ENCODE data around the gene IGHMBP2. TPM values are rescaled to one million over a fixed set of nuclear protein-coding genes. Genes with fewer than 3 reads are reported as not detected.
"Not testable (repeated sequence)": the region's sequence is repeated elsewhere in the genome, so short reads cannot be mapped to it uniquely, and the experiment has no call there.

Gene IGHMBP2
- total RNA-seq, 1 experiment from 2014 or later, result 24.8 TPM

GRCh38 chr11:68881320-68881719 lies 22.4 kb upstream of the IGHMBP2 start:
- DNase-seq (ENCODE audit: low read depth, low spot score), result no peak
- in situ Hi-C loops (cut with HindIII; ENCODE audit: low pct_unique_long_range_greater_than_20kb, low sequenced_read_pairs), result no loop called here

DNA sequence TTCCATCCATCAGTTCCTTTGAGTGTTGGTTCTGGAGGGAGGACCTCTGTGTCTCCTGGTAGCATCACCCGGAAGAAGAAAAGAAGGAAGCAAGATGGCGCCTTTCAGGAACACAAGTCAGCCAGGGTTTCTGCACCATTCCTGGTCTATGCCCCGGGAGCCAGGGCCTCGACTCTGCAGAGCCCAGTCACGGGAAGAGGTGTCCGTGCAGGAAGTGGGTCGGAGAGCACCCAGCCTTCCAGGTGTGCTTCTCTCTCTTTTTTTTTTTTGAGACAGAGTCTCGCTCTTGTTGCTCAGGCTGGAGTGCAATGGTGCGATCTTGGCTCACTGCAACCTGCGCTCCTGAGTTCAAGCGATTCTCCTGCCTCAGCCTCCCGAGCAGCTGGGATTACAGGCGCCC lies 21.3 kb upstream of the IGHMBP2 start:
- in situ Hi-C loops (cut with HindIII; ENCODE audit: low pct_unique_long_range_greater_than_20kb, low sequenced_read_pairs), result no loop called here
- DNase-seq (ENCODE audit: low read depth, low spot score), result no peak

DNA sequence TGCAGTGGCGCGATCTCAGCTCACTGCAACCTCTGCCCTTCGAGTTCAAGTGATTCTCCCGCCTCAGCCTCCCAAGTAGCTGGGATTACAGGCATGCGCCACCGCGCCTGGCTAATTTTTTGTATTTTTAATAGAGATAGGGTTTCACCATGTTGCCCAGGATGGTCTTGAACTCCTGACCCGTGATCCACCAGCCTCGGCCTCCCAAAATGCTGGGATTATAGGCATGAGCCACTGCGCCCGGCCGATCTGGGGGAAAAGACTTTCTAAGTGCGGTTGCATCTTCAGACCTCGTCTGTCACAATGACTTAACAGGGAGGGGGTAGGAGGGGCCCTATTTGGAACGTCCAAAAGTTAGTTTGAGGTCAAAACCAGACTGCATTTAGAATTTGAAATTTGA lies 18.9 kb upstream of the IGHMBP2 start:
- DNase-seq (ENCODE audit: low read depth, low spot score); in situ Hi-C loops (cut with HindIII; ENCODE audit: low pct_unique_long_range_greater_than_20kb, low sequenced_read_pairs): not testable (repeated sequence)

DNA sequence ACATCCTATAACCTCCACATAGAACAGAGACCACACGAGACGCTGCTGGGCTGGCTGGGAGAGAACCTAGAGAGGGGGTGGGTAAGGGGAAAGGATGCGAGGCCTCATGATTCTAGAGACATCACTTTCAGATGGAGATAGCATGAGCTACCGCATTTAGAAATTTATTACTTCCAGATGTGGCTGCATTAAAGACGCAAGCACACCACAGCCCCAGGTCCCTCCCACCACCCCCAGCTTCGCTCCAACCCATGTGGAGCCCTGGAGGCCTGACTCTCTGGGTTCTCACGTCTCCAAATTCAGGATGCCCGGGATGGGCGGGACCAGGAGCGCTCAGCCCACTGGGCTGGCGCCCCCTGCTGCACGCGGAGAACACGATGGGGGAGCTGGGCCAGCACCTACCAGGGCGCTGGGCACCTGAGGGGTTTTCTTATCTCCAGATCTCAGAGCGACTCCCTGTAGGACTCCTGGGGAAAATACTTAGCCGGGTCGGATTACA lies 13.7 kb upstream of the IGHMBP2 start:
- peak; percentile 79 for DNase-seq (ENCODE audit: low read depth, low spot score)
- in situ Hi-C loops (cut with HindIII; ENCODE audit: low pct_unique_long_range_greater_than_20kb, low sequenced_read_pairs), result no loop called here

- peak; percentile 48 for DNase-seq (ENCODE audit: low read depth, low spot score)
Observed at GRCh38 chr11:68890490-68891231, 13.0 kb upstream of the IGHMBP2 start.

DNA sequence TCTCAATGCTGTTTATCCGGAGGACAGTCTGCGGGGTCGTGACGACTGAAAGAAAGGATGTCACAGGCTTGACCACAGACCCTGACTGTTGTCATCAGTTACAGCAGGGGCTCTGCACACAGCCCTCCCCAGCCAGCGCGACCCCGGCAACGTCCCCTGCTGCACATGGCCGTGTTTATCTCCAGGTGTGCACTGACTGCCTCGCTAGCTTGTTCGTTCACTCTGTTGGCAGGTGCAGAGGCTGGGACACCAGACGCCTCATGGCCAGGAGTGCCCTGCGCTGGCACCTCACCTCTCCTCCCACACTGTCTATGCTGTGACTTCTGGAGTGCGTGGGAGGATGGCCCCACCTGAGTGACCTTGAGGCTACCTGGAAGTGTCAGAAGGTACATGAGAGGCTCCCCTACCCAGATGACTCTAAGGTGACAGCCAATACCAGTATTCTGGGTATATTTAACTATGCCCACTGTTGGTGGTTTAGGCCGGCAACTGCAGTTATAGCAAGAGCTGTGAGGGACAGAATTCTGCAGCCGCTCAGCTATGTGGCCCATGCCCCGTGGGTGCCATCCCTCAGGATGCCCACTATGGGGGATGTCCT lies 12.2 kb upstream of the IGHMBP2 start:
- DNase-seq (ENCODE audit: low read depth, low spot score), result peak; percentile 57
- in situ Hi-C loops (cut with HindIII; ENCODE audit: low pct_unique_long_range_greater_than_20kb, low sequenced_read_pairs), result no loop called here

More at GRCh38 chr11:68890490-68891231, 13.0 kb upstream of the IGHMBP2 start:
- in situ Hi-C loops (cut with HindIII; ENCODE audit: low pct_unique_long_range_greater_than_20kb, low sequenced_read_pairs), result no loop called here

DNA sequence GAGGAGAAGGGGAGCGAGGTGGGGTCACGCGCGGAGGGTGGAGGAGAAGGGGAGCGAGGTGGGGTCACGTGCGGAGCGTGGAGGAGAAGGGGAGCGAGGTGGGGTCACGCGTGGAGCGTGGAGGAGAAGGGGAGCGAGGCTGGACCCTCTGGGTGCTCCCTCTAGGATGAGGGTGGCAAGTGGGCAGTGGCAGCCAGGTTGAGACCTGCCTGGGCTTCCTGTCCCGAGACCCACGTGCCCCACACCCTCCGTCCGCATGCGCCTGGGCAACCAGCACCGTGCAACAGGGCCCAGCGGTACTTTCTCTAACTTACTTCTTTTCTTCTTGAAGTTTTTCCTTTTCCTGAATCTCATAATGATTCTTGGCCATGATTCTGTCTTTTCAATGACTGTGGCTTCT lies 11.1 kb upstream of the IGHMBP2 start:
- in situ Hi-C loops (cut with HindIII; ENCODE audit: low pct_unique_long_range_greater_than_20kb, low sequenced_read_pairs), result no loop called here
- peak; percentile 51 for DNase-seq (ENCODE audit: low read depth, low spot score)

GRCh38 chr11:68893282-68893681 lies 10.4 kb upstream of the IGHMBP2 start:
- in situ Hi-C loops (cut with HindIII; ENCODE audit: low pct_unique_long_range_greater_than_20kb, low sequenced_read_pairs), result no loop called here
- DNase-seq (ENCODE audit: low read depth, low spot score), result peak; percentile 54

DNA sequence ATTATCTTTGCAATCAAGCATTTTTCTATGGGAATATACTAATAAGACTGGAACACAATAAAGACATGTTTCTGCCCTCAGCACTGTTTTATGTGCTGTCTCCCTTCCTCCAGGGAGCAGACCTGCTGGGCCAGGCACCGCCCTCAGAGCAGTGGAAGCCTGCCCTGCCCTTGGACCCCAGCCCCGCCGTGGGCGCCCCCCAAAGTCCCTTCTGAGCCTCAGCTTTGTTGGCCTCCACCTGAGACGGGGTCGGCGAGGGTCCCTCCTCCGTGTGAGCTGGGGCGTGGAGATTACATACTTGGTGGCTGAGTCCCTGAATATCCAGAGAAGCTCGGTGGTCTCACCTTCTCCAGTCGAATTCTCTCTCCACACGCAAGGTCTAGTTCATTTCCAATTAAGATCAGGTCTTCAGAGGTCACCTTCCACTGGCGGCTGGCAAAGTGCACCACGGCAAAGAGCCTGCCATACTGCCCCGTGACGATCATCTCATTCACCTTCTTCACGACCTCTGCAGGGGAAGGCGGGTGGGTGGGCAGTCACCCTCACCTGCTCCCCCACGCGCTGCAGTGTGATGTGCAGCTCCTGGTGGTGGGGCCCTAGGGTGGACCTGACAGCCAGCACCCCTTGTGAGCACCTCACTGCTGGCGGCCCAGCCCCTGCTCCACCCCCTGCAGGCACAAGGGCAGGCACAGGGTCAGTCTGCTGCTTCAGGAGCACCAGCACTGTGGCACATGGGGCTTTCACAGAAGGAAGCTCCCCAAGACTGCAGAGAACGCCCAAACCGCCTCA lies 7.3 kb upstream of the IGHMBP2 start:
- in situ Hi-C loops (cut with HindIII; ENCODE audit: low pct_unique_long_range_greater_than_20kb, low sequenced_read_pairs), result no loop called here
- DNase-seq (ENCODE audit: low read depth, low spot score), result no peak

- no peak for DNase-seq (ENCODE audit: low read depth, low spot score)
- in situ Hi-C loops (cut with HindIII; ENCODE audit: low pct_unique_long_range_greater_than_20kb, low sequenced_read_pairs), result no loop called here
Observed at GRCh38 chr11:68897441-68897840, 6.2 kb upstream of the IGHMBP2 start.

DNA sequence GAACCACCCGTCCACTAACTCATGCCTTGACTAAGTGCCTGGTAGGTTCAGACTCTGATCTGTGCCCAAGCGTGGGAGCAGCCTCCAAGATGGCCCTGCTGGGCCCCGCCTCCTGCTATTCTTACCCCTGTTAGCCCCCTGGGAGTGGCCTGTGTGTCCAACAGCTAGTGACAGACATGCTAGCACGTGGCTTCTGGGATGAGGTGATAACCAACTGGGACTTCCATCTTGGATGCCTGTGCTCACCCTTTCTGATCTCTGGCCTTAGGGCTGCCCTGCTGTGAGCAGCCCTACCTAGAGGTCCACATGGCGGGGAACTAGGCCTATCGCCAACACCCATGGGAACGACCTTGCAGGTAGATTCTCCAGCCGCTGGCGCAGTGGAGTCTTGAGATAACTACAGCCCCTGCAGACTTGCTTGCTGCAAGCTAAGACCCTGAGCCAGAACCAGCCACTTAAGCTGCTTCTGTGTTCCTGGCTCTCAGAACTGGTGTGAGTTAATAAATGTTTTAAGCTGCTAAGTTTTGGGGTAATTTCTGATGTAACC lies 2.8 kb upstream of the IGHMBP2 start:
- no peak for DNase-seq (ENCODE audit: low read depth, low spot score)
- in situ Hi-C loops (cut with HindIII; ENCODE audit: low pct_unique_long_range_greater_than_20kb, low sequenced_read_pairs), result no loop called here

DNA sequence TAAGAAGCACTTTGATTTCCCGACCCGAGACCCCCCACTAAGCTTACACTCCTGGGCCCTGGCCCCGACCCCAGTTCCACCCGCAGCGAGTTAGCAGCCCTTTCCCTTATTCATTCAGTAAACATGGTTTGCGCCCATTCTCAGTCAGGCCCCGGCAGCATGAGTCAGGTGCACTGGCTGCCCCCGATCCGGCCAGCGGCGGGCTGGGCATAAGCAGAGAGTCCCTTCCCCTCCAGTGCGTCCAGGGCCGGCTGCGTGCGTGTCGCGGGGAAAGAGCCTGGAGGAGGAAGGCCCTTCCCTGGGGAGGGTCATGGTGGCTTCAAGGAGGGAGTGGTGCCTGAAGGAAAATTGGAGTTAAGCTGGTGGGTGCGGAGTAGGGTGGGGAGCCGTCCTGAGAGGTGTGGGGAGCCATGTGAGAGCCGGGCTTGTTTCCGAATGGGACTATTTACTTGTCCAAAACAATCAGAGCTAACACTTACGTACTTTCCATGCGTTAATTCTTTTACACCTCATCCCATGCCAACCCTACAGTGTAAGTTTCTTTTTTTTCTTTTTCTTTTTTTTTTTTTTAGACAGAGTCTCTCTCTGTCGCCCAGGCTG lies 657 bp downstream of the IGHMBP2 start:
- in situ Hi-C loops (cut with HindIII; ENCODE audit: low pct_unique_long_range_greater_than_20kb, low sequenced_read_pairs), result no loop called here
- DNase-seq (ENCODE audit: low read depth, low spot score), result peak; percentile 42

GRCh38 chr11:68905421-68906360 lies 2.0 kb downstream of the IGHMBP2 start:
- in situ Hi-C loops (cut with HindIII; ENCODE audit: low pct_unique_long_range_greater_than_20kb, low sequenced_read_pairs), result no loop called here
- no peak for DNase-seq (ENCODE audit: low read depth, low spot score)

DNA sequence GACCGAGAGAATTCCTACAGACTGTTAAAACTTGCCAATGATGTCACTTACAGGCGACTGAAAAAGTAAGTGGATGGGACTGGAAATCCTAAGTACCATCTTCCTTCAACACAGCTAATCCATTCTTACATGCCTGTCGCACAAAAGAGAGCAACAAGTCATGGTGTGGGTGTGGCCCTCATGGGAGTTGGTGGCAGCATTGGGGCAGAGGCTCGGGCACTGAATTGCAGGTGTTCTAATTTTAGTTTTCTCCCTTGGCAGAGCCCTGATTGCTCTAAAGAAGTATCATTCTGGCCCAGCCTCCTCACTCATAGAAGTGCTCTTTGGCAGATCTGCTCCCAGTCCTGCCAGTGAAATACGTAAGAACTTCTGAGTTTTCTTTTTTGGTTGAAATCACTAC lies 4.6 kb downstream of the IGHMBP2 start:
- in situ Hi-C loops (cut with HindIII; ENCODE audit: low pct_unique_long_range_greater_than_20kb, low sequenced_read_pairs), result no loop called here
- no peak for DNase-seq (ENCODE audit: low read depth, low spot score)

- in situ Hi-C loops (cut with HindIII; ENCODE audit: low pct_unique_long_range_greater_than_20kb, low sequenced_read_pairs), result no loop called here
- DNase-seq (ENCODE audit: low read depth, low spot score), result no peak
Observed at GRCh38 chr11:68910965-68911364, 7.3 kb downstream of the IGHMBP2 start.

DNA sequence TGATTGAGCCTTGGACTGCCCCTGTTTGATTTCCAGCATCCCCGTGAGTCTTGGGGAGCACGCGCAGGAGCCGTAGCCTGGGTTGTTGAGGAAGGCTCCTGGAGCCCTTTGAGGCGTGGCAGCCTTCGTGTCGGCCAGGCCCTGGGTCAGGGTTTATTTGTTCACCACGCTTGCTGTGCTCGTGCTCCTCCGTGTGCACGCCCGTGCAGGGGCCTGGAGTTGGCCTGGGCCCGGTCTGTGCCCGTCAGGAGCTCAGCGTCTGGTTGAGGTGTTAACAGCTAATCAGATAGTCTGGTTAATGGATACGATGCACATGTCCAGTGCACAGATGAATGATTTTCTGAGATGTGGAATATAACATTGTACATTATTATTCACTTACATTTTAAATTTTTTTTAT lies 8.0 kb downstream of the IGHMBP2 start:
- in situ Hi-C loops (cut with HindIII; ENCODE audit: low pct_unique_long_range_greater_than_20kb, low sequenced_read_pairs), result no loop called here

DNA sequence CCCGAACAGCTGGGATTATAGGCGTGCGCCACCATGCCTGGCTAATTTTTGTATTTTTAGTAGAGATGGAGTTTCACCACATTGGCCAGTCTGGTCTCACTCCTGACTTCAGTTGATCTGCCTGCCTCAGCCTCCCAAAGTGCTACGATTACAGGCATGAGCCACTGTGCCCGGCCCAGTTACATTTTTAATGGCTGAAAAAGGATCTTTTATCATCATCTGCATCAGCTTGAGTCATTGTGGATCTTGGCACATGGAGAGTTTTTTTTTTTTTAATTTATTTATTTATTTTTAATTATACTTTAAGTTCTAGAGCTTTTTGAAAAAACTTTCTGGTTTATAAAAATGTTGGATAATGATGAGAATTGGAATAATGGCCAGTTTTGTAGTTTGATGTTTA lies 8.6 kb downstream of the IGHMBP2 start:
- in situ Hi-C loops (cut with HindIII; ENCODE audit: low pct_unique_long_range_greater_than_20kb, low sequenced_read_pairs), result no loop called here
- DNase-seq (ENCODE audit: low read depth, low spot score), result no peak

More for the DNA sequence above, 8.0 kb downstream of the IGHMBP2 start:
- no peak for DNase-seq (ENCODE audit: low read depth, low spot score)
